Activated CD8-positive, alpha-beta memory T cell treated with anti-CD3 and anti-CD28 coated beads for 4 hours (primary cell): ENCODE results near the gene MCF2L2.
"Not testable (repeated sequence)": the region's sequence is repeated elsewhere in the genome, so short reads cannot be mapped to it uniquely, and the experiment has no call there.

Experiments
- DNase-seq, 2 donors: peaks; one replicate each; pipeline ENCODE4 v3.0.0-alpha.2; 2020; ENCODE audit warnings: low read depth in 2 of 2

MCF2L2 gene

GRCh38 chr3:183239046-183239445 is 189.4 kb downstream of the MCF2L2 start:
- no peak for DNase-seq

- DNase-seq, result no peak
Measured at GRCh38 chr3:183233966-183234365, 194.5 kb downstream of the MCF2L2 start.

- DNase-seq, result no peak
Measured at GRCh38 chr3:183230826-183231225, 197.6 kb downstream of the MCF2L2 start.

- not testable (repeated sequence) for DNase-seq
Measured at GRCh38 chr3:183230251-183230650, 198.2 kb downstream of the MCF2L2 start.

- DNase-seq, result no peak
Measured at GRCh38 chr3:183229178-183229577, 199.2 kb downstream of the MCF2L2 start.

GRCh38 chr3:183227586-183227985 is 200.8 kb downstream of the MCF2L2 start:
- no peak for DNase-seq

- DNase-seq, result no peak
Measured at GRCh38 chr3:183226333-183226890, 202.0 kb downstream of the MCF2L2 start.

- DNase-seq, result peak; percentile 6 to 26
Measured at GRCh38 chr3:183224180-183224970, 204.0 kb downstream of the MCF2L2 start.

- DNase-seq, result no peak
Measured at GRCh38 chr3:183222631-183223235, 205.7 kb downstream of the MCF2L2 start.

- DNase-seq, result no peak
Measured at GRCh38 chr3:183220828-183221227, 207.6 kb downstream of the MCF2L2 start.

- DNase-seq, result no peak
Measured at GRCh38 chr3:183218826-183219225, 209.6 kb downstream of the MCF2L2 start.

- no peak for DNase-seq
Measured at GRCh38 chr3:183217548-183218332, 210.7 kb downstream of the MCF2L2 start.

- DNase-seq, result no peak
Measured at GRCh38 chr3:183215591-183216202, 212.7 kb downstream of the MCF2L2 start.

GRCh38 chr3:183214277-183214612 is 214.2 kb downstream of the MCF2L2 start:
- DNase-seq, result no peak

- DNase-seq, result no peak
Measured at GRCh38 chr3:183213415-183214276, 214.8 kb downstream of the MCF2L2 start.

GRCh38 chr3:183212565-183212964 is 215.9 kb downstream of the MCF2L2 start:
- DNase-seq, result no peak

- DNase-seq, result no peak
Measured at GRCh38 chr3:183212096-183212495, 216.3 kb downstream of the MCF2L2 start.

- no peak for DNase-seq
Measured at GRCh38 chr3:183211352-183211751, 217.1 kb downstream of the MCF2L2 start.

- peak in 1 of 2 donors; percentile 31 for DNase-seq
Measured at GRCh38 chr3:183210862-183211341, 217.5 kb downstream of the MCF2L2 start.

GRCh38 chr3:183210341-183210740 is 218.1 kb downstream of the MCF2L2 start:
- no peak for DNase-seq

GRCh38 chr3:183208800-183209199 is 219.6 kb downstream of the MCF2L2 start:
- DNase-seq, result no peak
